Mucosa of gallbladder (tissue), 1 donor: Measurements from ENCODE around the gene WBP1L. TPM values are rescaled to one million over a fixed set of nuclear protein-coding genes. Genes with fewer than 3 reads are reported as not detected.
A peak's percentile ranks its signal among the peaks of the same experiment; 100 is the strongest.
"Not testable (repeated sequence)": the region's sequence is repeated elsewhere in the genome, so short reads cannot be mapped to it uniquely, and the experiment has no call there.

Experiments
- DNase-seq: peaks from one replicate; pipeline ENCODE4 v3.0.0-alpha.2; 2020; ENCODE audit warnings: low spot score
- total RNA-seq: library from RNA; stranded (reverse); gene quantifications from one replicate; pipeline ENCODE4 v1.2.1, GENCODE V29; 2021
- donor health status: DM: no; HTN: no; CAD: no.

WBP1L gene
- total RNA-seq, 1 donor from 2014 or later = 58.1 TPM

- DNase-seq = no peak
Observed at GRCh38 chr10:102811346-102811745, 67.6 kb downstream of the WBP1L start.

- no peak for DNase-seq
Observed at GRCh38 chr10:102812231-102812876, 68.6 kb downstream of the WBP1L start.

GRCh38 chr10:102813017-102813541 is 69.3 kb downstream of the WBP1L start:
- DNase-seq = no peak

DNA sequence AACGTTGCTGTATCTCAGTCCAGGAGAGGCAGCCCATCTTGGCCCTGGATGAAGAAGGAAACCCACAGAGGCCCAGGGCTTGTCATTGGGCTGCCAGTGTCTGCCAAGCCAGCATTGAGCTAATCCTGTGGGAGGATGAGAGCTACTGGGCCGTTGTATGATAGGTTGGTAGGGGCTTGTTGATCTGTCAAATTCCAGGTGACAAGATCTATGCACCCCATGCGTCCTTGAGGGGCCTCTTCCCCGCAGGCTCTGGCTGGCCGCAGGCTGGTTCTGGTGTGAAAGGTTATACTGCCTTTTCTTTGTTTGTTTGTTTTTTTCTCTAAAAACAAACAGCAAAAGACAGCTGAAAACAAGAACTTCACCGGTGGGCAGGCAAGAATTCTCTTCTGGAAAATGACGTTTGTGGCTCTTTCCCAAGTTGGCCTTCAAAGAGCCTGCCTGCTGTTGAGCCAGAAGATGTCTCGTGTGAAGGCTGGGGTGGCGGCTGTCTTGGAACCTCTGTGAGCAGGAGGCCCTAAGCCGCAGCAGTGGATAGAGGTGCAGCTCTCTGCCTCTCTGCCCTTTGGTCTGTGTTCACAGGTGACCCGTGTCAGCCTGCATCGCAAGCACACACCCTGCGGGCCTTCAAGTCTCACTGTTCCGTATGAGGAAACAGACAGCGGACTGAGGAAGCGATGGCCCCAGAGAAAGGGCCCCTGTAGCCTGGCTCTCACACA is 70.1 kb downstream of the WBP1L start:
- peak; percentile 60 for DNase-seq

GRCh38 chr10:102814453-102814871 is 70.7 kb downstream of the WBP1L start:
- peak; percentile 27 for DNase-seq

- peak; percentile 52 for DNase-seq
Observed at GRCh38 chr10:102814873-102815661, 71.3 kb downstream of the WBP1L start.

- DNase-seq = peak; percentile 74
Observed at GRCh38 chr10:102815790-102816549, 72.2 kb downstream of the WBP1L start.

DNA sequence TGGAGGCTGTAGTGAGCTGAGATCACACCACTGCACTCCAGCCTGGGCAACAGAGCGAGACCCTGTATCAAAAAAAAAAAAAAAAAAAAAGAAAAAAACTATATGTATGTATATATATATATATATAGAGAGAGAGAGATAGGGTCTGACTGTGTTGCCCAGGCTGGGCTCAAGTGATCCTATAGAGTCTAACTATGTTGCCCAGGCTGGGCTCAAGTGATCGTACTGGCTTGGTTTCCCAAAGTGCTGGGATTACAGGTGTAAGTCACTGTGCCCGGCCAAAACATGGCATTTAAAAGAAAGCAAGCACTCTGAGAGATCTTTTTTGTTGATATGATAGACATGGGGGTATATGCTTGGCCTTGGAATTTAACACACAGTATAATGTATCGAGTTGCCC is 73.4 kb downstream of the WBP1L start:
- DNase-seq = no peak

- DNase-seq = peak; percentile 37
Observed at GRCh38 chr10:102819054-102819453, 75.3 kb downstream of the WBP1L start.

DNA sequence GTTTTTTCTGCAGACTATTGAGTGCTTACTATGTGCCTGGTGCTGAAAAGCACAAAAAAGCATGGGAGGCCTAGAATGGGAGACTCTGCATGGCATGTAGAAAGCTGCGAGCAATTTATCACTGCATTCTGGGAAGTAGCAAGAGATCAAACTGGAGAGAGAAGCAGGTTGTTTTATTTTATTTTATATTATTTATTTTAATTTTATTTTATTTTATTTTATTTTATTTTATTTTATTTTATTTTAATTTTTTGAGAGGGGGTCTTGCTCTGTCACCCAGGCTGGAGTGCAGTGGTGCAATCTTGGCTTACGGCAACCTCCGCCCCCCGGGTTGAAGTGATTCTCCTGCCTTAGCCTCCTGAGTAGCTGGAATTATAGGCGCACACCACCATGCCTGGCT is 76.3 kb downstream of the WBP1L start:
- not testable (repeated sequence) for DNase-seq

- DNase-seq = no peak
Observed at GRCh38 chr10:102822222-102822621, 78.5 kb downstream of the WBP1L start.

GRCh38 chr10:102824664-102825063 is 80.9 kb downstream of the WBP1L start:
- DNase-seq = no peak

DNA sequence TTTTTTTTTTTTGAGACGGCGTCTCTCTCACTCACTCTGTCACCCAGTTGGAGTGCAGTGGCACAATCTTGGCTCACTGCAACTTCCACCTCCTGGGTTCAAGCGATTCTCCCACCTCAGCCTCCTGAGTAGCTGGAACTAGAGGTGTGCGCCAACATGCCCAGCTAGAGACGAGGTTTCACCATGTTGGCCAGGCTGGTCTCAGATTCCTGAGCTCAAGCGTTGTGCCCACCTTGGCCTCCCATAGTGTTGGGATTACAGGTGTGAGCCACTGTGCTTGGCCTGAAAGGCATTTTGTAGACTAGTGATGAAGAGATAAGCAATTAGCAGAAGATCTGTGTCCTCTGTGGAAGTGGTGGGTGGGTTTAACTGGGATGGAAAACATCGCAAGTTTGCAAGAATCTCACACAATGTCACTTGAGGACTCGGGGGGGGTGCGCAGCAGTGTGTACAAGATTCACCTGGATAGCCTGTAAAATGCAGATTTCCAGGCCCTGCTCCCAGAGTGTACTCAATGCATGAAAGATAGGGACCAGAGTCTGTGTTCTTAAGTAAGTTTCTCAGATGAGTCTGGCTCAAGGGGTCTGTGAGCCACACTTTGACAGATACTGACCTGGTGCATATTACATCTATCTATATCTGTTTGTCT is 82.5 kb downstream of the WBP1L start:
- DNase-seq = no peak

DNA sequence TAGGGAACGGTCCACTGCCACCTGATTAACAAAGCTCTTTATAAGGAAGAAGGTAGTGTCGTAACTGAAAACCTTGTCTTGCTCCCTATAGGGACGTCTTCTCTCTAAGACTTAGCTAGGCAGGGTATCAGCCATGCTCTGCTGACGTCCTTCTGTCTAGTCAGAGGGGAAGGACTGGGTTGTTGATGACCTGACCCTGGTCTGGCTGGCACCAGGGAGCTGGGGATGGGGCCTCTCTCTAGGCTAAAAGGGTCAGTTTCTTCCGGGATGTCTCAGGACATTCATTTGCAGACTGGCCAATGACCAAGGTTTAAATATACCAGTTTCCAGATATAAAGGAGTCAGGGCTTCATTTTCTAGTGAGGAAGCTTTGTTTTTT is 83.8 kb downstream of the WBP1L start:
- DNase-seq = no peak

DNA sequence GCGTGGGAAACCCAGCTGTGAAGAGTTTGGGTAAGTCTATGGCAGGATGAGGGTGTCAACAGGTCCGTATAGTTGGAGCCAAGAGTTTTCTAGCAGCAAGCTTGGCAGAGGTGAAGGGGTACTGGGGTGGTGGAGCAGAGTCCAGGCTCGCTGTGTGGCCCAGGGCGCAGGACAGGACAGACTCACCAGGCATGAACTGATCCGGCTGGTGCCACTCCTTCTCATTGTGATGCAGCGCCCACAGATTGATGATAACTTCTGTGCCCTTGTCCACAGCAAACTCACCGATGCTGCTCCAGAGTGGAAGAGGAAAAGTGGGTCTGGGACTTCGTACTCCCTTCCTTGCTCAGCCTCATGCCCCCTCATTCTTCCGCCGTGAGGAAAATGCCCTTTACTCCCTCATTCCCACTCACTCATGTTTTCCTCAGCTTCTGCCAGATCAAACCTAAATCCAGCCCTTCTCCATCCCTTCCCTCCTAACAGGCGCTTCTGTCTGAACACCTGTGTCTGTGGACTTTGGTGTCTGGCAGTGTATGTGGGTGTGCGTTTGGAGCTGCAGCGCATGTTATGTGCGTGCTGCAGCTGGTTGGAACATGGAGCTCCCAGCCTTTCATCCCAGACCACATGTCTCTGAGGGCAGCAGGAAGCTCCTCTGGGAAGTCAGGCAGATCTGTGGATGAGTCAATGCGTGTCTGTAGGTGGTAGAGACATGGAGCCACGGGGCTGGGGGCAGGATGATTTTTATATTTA is 87.7 kb downstream of the WBP1L start:
- DNase-seq = no peak

DNA sequence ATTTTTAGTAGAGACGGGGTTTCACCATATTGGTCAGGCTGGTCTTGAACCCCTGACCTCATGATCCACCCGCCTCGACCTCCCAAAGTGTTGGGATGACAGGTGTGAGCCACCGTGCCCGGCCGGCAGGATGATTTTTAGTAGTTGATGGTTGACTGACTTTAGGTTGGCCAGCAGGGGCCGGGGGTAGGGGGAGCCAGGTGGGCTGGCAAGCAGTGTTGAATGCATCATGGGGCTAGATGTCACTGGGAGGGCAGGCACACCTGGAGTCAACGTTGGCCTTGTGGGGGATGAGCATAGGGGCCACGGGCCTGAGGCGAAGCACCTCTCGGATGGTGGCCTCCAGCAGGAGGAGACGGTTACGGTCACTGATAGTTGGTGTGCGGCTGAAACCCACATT is 88.5 kb downstream of the WBP1L start:
- no peak for DNase-seq

GRCh38 chr10:102832987-102833386 is 89.2 kb downstream of the WBP1L start:
- DNase-seq = no peak

DNA sequence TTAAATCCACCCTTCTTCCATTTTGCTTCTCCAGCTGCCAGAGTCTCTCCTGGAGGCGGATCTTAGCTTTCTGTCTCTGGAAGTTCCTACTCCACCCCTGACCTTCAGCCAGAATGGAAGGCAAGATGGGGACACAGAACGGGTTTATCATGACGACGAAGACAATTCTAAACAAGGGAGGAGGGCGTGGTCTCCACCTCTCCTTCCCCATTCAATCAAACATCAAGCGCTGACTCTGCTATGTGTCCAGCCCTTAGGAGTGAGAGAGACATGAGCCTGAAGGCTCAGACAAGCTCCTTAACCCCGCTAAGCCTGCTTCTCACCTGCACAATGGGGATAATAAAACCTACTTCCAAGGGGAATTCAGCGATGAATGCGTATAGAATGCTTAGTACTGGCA is 90.4 kb downstream of the WBP1L start:
- no peak for DNase-seq

DNA sequence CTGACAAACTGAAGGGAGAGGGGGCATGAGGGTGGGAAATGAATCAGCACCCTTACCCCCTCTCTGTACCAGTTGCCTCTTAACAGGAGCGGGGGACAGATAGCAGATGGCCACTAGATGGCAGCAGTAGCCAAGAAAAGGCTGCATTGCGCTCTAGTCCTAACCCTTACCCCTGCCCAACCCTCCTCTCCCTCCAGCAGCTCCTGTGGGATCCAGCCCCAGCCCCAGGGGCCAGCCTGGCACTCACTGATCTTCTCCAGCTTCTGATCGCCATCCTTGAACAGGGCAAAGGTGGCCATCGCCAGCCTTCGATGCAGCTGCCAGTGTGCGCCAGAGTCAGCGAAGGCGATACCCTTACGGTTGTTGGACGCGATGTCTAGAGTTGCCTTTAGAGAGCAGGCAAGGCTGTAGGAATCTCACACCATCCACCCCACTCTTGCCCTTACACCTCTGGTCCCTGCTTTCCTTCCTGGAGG is 91.3 kb downstream of the WBP1L start:
- DNase-seq = peak; percentile 74

GRCh38 chr10:102837230-102837721 is 93.5 kb downstream of the WBP1L start, which contains the start of gene CYP17A1:
CYP17A1 (minus strand) TSS chr10:102837413; CDS start chr10:102837361, 52 bp downstream.
- peak; percentile 55 for DNase-seq
